HL-60 (cell line): ENCODE results near the gene ABCC11.

ENCODE experiments used
- CTCF ChIP-seq: IDR thresholded peaks from one replicate; pipeline ENCODE4 v1.5.1; 2011; ENCODE audit warnings: low read length, control low read depth, inconsistent platforms; ENCODE audit not compliant: insufficient read depth
- POLR2AphosphoS5 ChIP-seq: IDR thresholded peaks from 2 replicates; pipeline ENCODE4 v1.6.1; 2012; ENCODE audit warnings: low read depth
- TF ChIP-seq, protein P1 (sequence below): IDR thresholded peaks from 2 replicates; pipeline ENCODE4 v1.6.1; 2012; ENCODE audit warnings: low read depth; ENCODE audit not compliant: insufficient replicate concordance

DNA sequence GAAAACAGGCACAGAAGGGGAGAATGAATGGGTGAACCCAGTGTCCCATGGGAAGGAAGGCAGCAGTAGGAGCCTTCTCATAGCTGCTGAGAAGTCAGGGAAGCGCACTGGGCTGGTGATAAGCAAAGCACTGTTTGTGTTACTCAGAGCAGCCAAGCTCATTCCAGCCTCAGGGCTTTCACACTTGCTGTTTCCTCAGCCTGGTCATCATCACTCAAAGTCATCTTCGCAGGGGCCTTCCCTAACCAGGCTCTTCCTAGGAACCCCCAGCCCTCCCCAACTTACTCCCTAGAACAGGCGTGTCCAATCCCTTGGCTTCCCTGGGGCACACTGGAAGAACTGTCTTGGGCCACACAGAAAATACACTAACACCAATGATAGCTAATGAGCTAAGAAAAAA is 35.3 kb downstream of the ABCC11 start:
- no peak for TF ChIP-seq CTCF
- TF ChIP-seq, protein P1, sequence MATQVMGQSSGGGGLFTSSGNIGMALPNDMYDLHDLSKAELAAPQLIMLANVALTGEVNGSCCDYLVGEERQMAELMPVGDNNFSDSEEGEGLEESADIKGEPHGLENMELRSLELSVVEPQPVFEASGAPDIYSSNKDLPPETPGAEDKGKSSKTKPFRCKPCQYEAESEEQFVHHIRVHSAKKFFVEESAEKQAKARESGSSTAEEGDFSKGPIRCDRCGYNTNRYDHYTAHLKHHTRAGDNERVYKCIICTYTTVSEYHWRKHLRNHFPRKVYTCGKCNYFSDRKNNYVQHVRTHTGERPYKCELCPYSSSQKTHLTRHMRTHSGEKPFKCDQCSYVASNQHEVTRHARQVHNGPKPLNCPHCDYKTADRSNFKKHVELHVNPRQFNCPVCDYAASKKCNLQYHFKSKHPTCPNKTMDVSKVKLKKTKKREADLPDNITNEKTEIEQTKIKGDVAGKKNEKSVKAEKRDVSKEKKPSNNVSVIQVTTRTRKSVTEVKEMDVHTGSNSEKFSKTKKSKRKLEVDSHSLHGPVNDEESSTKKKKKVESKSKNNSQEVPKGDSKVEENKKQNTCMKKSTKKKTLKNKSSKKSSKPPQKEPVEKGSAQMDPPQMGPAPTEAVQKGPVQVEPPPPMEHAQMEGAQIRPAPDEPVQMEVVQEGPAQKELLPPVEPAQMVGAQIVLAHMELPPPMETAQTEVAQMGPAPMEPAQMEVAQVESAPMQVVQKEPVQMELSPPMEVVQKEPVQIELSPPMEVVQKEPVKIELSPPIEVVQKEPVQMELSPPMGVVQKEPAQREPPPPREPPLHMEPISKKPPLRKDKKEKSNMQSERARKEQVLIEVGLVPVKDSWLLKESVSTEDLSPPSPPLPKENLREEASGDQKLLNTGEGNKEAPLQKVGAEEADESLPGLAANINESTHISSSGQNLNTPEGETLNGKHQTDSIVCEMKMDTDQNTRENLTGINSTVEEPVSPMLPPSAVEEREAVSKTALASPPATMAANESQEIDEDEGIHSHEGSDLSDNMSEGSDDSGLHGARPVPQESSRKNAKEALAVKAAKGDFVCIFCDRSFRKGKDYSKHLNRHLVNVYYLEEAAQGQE, result no peak
- TF ChIP-seq POLR2AphosphoS5, result no peak
